Sigmoid colon (tissue), 7 donors: ENCODE results near the gene POLG. TPM values are rescaled to one million over a fixed set of nuclear protein-coding genes. Genes with fewer than 3 reads are reported as not detected.

Experiments used
- DNase-seq: peaks from one replicate; pipeline ENCODE4 v3.0.0-alpha.2; 2019
- H3K27ac ChIP-seq, 4 donors: fragments of 200-600 bp; sonication (generic); one replicate each; pipeline ENCODE4 v1.5.1; 2016 to 2019; ENCODE audit warnings: mild to moderate bottlenecking in 1 of 4
- H3K27me3 ChIP-seq, 3 donors: fragments of 200-600 bp; sonication (generic); one replicate each; pipeline ENCODE4 v1.5.1; 2019; ENCODE audit warnings: mild to moderate bottlenecking in 1 of 3
- H3K36me3 ChIP-seq, 4 donors: fragments of 200-600 bp; sonication (generic); one replicate each; pipeline ENCODE4 v1.5.1; 2016 to 2019
- H3K4me1 ChIP-seq, 4 donors: fragments of 200-600 bp; sonication (generic); one replicate each; pipeline ENCODE4 v1.5.1; 2017 to 2019
- H3K4me3 ChIP-seq, 4 donors: fragments of 200-600 bp; sonication (generic); one replicate each; pipeline ENCODE4 v1.5.1; 2017 to 2019; ENCODE audit warnings: mild to moderate bottlenecking in 2 of 4, moderate library complexity in 1 of 4
- H3K9me3 ChIP-seq, 4 donors: fragments of 200-600 bp in 3 of 4; sonication (generic) in 3 of 4; one replicate each; pipeline versions ENCODE4 v1.5.1 to v1.6.1; 2013 to 2019
- EP300 ChIP-seq, 4 donors: sonication (generic); formaldehyde crosslinking; IDR thresholded peaks; one replicate each; pipeline ENCODE4 v1.6.1; 2017; ENCODE audit warnings: antibody characterized with exemption in 4 of 4
- POLR2A ChIP-seq, 2 donors: fragments of 450-650 bp; IDR thresholded peaks; one replicate each; pipeline ENCODE4 v1.6.1; 2016; ENCODE audit warnings: antibody characterized with exemption in 2 of 2, mild to moderate bottlenecking in 2 of 2, moderate library complexity in 2 of 2
- POLR2AphosphoS5 ChIP-seq, 4 donors: sonication (generic); formaldehyde crosslinking; IDR thresholded peaks; one replicate each; pipeline ENCODE4 v1.6.1; 2017; ENCODE audit warnings: antibody characterized with exemption in 4 of 4
- WGBS, 2 donors: extraction: QIAGEN DNeasy Blood & Tissue Kit; methylation state at CpG; one replicate each; pipeline ENCODE4 v1.1.7; 2013; 5-methylcytosine and 5-hydroxymethylcytosine counted together
- intact Hi-C: fragments of 100-400 bp; cut with DNase I; formaldehyde crosslinking; loops from one replicate; pipeline ENCODE4 v1.15.1; 2023
- polyA plus RNA-seq, 3 donors: library from polyadenylated mRNA; stranded (reverse); fragments of 200-250 nt; gene quantifications; one replicate each; pipeline ENCODE4 v1.2.3, GENCODE V29; 2013
- total RNA-seq, 4 donors: library from RNA; depleted of rRNA; stranded (reverse); fragments of >200 nt; gene quantifications; one replicate each; pipeline ENCODE4 v1.1.0, GENCODE V29; 2016
- TF ChIP-seq, protein P1 (sequence below), 4 experiments: fragments of 450-650 bp in 3 of 4; fragments of 200-600 bp in 1 of 4; IDR thresholded peaks; one replicate each; pipeline ENCODE4 v1.5.1; 2016 to 2019; ENCODE audit warnings: antibody characterized with exemption in 4 of 4, mild to moderate bottlenecking in 3 of 4, moderate library complexity in 2 of 4
- donor health status: healthy with polysubstance abuse.
- donor health status: Bipolar disorder and iron deficiency.
- donor health status: healthy.

POLG gene
- total and polyA plus RNA-seq, 7 donors = 25.2 to 43.4 (median 38.5) TPM

- Histone ChIP-seq H3K27ac (no peak overlapping the region), H3K9me3 (no peaks in the 10 kb centered on the region), H3K4me3 (no peak overlapping the region), H3K27me3 (no peaks in the 10 kb centered on the region), H3K4me1 (peaks cover 0 to 29% (median 23%) of the 10 kb centered on the region in 4 donors), H3K36me3 (peaks cover 78 to 100% (median 94%) of the 10 kb centered on the region in 4 donors)
- no peak for DNase-seq
- intact Hi-C loops = no loop called here
- WGBS, 2 donors = 77 to 88% methylated on average over 6 of the region's 6 CpGs
- TF ChIP-seq POLR2AphosphoS5 (IDR thresholded peaks at IDR 0.05) (no peak), EP300 (IDR thresholded peaks at IDR 0.05) (no peak)
- TF ChIP-seq, protein P1, sequence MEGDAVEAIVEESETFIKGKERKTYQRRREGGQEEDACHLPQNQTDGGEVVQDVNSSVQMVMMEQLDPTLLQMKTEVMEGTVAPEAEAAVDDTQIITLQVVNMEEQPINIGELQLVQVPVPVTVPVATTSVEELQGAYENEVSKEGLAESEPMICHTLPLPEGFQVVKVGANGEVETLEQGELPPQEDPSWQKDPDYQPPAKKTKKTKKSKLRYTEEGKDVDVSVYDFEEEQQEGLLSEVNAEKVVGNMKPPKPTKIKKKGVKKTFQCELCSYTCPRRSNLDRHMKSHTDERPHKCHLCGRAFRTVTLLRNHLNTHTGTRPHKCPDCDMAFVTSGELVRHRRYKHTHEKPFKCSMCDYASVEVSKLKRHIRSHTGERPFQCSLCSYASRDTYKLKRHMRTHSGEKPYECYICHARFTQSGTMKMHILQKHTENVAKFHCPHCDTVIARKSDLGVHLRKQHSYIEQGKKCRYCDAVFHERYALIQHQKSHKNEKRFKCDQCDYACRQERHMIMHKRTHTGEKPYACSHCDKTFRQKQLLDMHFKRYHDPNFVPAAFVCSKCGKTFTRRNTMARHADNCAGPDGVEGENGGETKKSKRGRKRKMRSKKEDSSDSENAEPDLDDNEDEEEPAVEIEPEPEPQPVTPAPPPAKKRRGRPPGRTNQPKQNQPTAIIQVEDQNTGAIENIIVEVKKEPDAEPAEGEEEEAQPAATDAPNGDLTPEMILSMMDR (IDR thresholded peaks at IDR 0.05) = no peak
Observed at GRCh38 chr15:89327113-89327512, 7.5 kb downstream of the POLG start.

GRCh38 chr15:89326316-89326715 lies 8.3 kb downstream of the POLG start:
- Histone ChIP-seq H3K4me3 (no peak overlapping the region), H3K27ac (no peak overlapping the region), H3K4me1 (peaks cover 0 to 21% (median 15%) of the 10 kb centered on the region in 4 donors), H3K36me3 (peaks cover 86 to 100% (median 96%) of the 10 kb centered on the region in 4 donors), H3K27me3 (no peaks in the 10 kb centered on the region), H3K9me3 (no peaks in the 10 kb centered on the region)
- TF ChIP-seq POLR2AphosphoS5 (IDR thresholded peaks at IDR 0.05) (no peak), POLR2A (IDR thresholded peaks at IDR 0.05) (no peak), EP300 (IDR thresholded peaks at IDR 0.05) (no peak)
- TF ChIP-seq, protein P1 (IDR thresholded peaks at IDR 0.05) = no peak
- 81 to 91% methylated on average over 6 of the region's 6 CpGs for WGBS, 2 donors
- DNase-seq = no peak
- intact Hi-C loops = no loop called here

- Histone ChIP-seq H3K36me3 (peaks cover 87 to 100% (median 97%) of the 10 kb centered on the region in 4 donors), H3K4me3 (no peak overlapping the region), H3K27ac (no peak overlapping the region), H3K4me1 (peaks cover 0 to 10% (median 4%) of the 10 kb centered on the region in 4 donors), H3K27me3 (no peaks in the 10 kb centered on the region), H3K9me3 (no peaks in the 10 kb centered on the region)
- intact Hi-C loops = no loop called here
- WGBS, 2 donors = 95 to 97% methylated on average over 11 of the region's 11 CpGs
- TF ChIP-seq POLR2A (IDR thresholded peaks at IDR 0.05) = no peak
- TF ChIP-seq EP300 (IDR thresholded peaks at IDR 0.05) = no peak
- TF ChIP-seq, protein P1 (IDR thresholded peaks at IDR 0.05) = no peak
- no peak for TF ChIP-seq POLR2AphosphoS5 (IDR thresholded peaks at IDR 0.05)
- DNase-seq = no peak
Observed at GRCh38 chr15:89325039-89325803, 9.4 kb downstream of the POLG start.

DNA sequence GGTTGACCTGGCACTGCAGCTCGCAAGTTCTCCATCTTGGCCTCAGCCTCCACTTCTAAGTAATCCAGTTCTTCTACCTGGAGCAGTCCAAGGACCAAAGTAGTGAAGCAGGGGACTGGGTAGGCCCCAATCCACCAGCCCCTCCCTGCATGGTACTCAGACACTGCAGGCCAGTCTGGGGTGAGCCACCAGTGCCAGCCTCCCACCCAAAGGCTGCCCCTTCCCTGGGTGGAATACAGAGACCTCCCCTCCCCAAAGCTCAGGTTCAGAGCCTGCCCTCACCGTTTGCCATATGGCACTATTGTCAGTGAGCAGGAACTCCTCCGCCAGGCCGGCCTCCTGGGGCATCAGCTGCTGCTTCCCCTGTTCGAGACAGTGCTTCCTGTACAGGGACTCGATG lies 10.8 kb downstream of the POLG start:
- TF ChIP-seq POLR2AphosphoS5 (IDR thresholded peaks at IDR 0.05) = no peak
- no peak for TF ChIP-seq POLR2A (IDR thresholded peaks at IDR 0.05)
- TF ChIP-seq, protein P1 (IDR thresholded peaks at IDR 0.05) = no peak
- no peak for TF ChIP-seq EP300 (IDR thresholded peaks at IDR 0.05)
- intact Hi-C loops = no loop called here
- 80% methylated on average over 6 of the region's 6 CpGs for WGBS, 2 donors
- Histone ChIP-seq H3K36me3 (peaks cover 84 to 100% (median 93%) of the 10 kb centered on the region in 4 donors), H3K27ac (no peak overlapping the region), H3K27me3 (no peaks in the 10 kb centered on the region), H3K4me1 (peaks cover 0 to 6% (median 0%) of the 10 kb centered on the region in 4 donors), H3K9me3 (no peaks in the 10 kb centered on the region), H3K4me3 (no peak overlapping the region)
- DNase-seq = no peak
